Spinal cord (tissue), 10 donors: ENCODE results near the gene ANKRD30BL. TPM values are rescaled to one million over a fixed set of nuclear protein-coding genes. Genes with fewer than 3 reads are reported as not detected.
"Not testable (repeated sequence)": the region's sequence is repeated elsewhere in the genome, so short reads cannot be mapped to it uniquely, and the experiment has no call there.

Experiments
- DNase-seq, 6 donors: peaks; one replicate each; pipeline versions ENCODE4 v3.0.0 to v3.0.0-alpha.2; 2013 to 2015; ENCODE audit warnings: low spot score in 6 of 6, low read depth in 4 of 6
- H3K27ac ChIP-seq: one replicate; pipeline ENCODE4 v1.5.1; 2013; ENCODE audit warnings: low read depth, low read length, control low read depth
- H3K27me3 ChIP-seq: one replicate; pipeline ENCODE4 v1.6.1; 2013; ENCODE audit warnings: low read length; ENCODE audit not compliant: control insufficient read depth, insufficient read depth
- H3K36me3 ChIP-seq: one replicate; pipeline ENCODE4 v1.6.1; 2013; ENCODE audit warnings: low read length; ENCODE audit not compliant: control insufficient read depth, insufficient read depth
- H3K4me1 ChIP-seq: one replicate; pipeline ENCODE4 v1.6.1; 2013; ENCODE audit warnings: low read length; ENCODE audit not compliant: control insufficient read depth, insufficient read depth
- H3K4me3 ChIP-seq: one replicate; pipeline ENCODE4 v1.5.1; 2013; ENCODE audit warnings: low read depth, low read length, control low read depth
- H3K9me3 ChIP-seq: one replicate; pipeline ENCODE4 v1.6.1; 2013; ENCODE audit warnings: low read length; ENCODE audit not compliant: control insufficient read depth, insufficient read depth
- WGBS: methylation state at CpG from one replicate; pipeline ENCODE4 v1.1.5; 2013; ENCODE audit warnings: missing lambda C conversion rate; ENCODE audit not compliant: insufficient coverage; 5-methylcytosine and 5-hydroxymethylcytosine counted together
- long read RNA-seq, 4 donors: transcript quantifications; one replicate each; lab custom pipeline, GENCODE V29; 2026
- polyA plus RNA-seq, 2 donors: library from polyadenylated mRNA; unstranded; fragments of 120-200 nt; gene quantifications; one replicate each; pipeline ENCODE4 v1.2.1, GENCODE V29; 2013; ENCODE audit not compliant: insufficient read length in 2 of 2
- small RNA-seq: library from RNA; depleted of rRNA; stranded (forward); fragments of <200 nt; gene quantifications from one replicate; pipeline ENCODE3, GENCODE V24; 2014; ENCODE audit warnings: low replicate concordance
- total RNA-seq, 2 donors: library from RNA; depleted of rRNA in 1 of 2; stranded (reverse); fragments of 120-200 nt in 1 of 2; fragments of >200 nt in 1 of 2; gene quantifications; one replicate each; pipeline versions ENCODE4 v1.2.3 to v1.2.4, GENCODE V29; 2013 to 2014
- donor health status: healthy.

ANKRD30BL gene, protein sequence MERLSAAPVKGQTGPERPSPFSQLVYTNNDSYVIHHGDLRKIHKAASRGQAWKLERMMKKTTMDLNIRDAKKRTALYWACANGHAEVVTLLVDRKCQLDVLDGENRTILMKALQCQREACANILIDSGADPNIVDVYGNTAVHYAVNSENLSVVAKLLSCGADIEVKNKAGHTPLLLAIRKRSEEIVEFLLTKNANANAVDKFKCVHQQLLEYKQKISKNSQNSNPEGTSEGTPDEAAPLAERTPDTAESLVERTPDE
- 10 to 100 TPM in 1 of 2 donors, 1 to 10 TPM in 1; 3.4 to 15.3 TPM for total RNA-seq
- polyA plus RNA-seq, result 1 to 10 TPM; 4.6 to 5.0 TPM
- long read RNA-seq, donor 1, partial matches to known transcripts, result 0 of 2 reads
- long read RNA-seq, donor 1, other reads (novel, unspliced or antisense), result 0 of 2 reads
- long read RNA-seq, donor 2, result 0 reads
- long read RNA-seq, donor 3, result 0 reads
- long read RNA-seq, donor 4, result 0 reads

DNA sequence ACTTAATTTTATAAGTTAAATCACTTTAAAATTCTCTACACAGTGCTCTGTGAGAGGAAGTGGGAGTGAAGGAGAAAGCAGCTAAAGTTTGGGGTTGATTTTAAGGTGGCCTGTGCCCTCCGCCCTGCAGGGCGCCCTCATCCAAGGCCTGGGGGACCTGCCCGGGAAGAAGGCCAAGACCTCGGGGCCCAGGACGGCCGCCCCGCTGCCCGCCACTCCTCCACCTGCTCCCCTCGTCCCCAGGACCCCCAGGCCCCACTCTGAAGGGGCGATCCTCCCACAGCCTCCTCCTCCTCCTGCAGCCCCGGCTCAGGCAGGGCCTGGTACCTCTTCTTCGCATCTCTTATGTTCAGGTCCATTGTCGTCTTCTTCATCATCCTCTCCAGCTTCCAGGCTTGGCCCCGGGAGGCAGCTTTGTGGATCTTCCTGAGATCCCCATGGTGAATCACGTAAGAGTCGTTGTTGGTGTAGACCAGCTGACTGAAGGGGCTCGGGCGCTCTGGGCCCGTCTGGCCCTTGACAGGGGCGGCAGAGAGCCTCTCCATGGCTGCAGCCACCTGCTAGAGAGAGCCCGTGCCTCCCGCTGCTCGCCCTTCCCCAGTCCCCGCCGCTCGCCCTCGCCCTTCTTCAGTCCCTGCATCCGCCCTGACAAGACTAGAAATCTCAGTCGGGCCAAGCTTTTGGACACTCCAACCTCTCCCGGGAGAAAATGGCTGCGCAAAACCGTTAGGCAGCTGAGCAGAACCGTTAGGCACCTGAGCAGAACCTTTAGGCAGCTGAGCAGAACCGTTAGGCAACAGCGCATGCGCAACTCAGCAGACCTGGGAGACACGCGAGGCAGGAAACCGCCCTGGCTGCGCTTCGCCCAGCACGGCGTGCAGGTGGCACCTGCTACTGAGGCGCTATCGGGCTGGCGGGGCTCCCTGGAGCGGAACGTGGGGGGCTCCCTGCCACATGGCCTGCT lies at the start of gene ANKRD30BL:
Gene ANKRD30BL (minus strand): TSS at position 792 of the 964 bp plus-strand sequence. CDS start 247 bp downstream, at position 545.
- H3K27ac ChIP-seq, H3K27me3 ChIP-seq, H3K4me1 ChIP-seq, H3K36me3 ChIP-seq, DNase-seq, H3K9me3 ChIP-seq, H3K4me3 ChIP-seq: not testable (repeated sequence)
- 91% methylated on average over 34 of the region's 48 CpGs for WGBS

DNA sequence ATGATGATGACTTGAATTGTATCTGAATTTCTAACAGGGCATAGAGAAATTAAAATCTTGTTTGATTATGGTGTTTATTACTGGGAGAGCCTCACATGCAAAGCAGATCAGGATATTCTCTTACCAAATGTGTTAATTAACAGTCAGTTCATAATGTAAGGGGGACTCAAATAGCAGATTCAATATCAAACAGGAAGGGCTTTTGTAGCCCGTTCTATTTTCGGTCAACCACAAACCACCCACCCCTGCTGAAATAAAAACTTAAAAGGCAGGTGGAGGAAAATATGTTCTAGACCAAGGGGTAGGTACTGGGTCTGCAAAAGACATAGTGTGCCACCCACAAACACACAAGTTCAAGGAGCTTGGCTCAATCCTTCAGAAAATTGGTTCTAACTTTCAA lies 41.1 kb upstream of the ANKRD30BL start:
- DNase-seq, H3K4me1 ChIP-seq: not testable (repeated sequence)
- no CpG with 5 or more reads among the region's 2 CpGs for WGBS

DNA sequence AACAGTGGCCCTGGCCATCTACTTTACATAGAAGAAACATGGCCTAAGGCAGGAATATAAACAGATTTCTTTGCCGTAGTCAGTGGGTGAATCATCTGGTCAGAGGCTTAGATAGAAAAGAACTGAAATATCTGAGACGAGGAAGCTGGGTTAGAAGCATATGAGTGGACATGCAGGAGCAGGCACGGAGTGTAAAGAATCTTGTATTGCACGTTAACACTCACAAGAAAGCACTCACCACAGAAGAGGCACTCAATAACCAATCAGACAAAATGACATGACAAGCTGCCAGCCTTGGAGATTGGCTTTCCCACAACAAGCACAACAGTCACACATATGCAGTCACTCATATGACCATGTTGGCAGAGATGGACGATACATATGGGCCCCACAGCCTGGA lies 31.1 kb upstream of the ANKRD30BL start:
- H3K4me1 ChIP-seq, H3K9me3 ChIP-seq, H3K4me3 ChIP-seq, H3K27me3 ChIP-seq, DNase-seq, H3K36me3 ChIP-seq, H3K27ac ChIP-seq: not testable (repeated sequence)
- WGBS, result 60% methylated on average over 1 of the region's 5 CpGs

More for the DNA sequence above, 41.1 kb upstream of the ANKRD30BL start:
- H3K27me3 ChIP-seq, H3K4me3 ChIP-seq, H3K9me3 ChIP-seq, H3K36me3 ChIP-seq, H3K27ac ChIP-seq: not testable (repeated sequence)

DNA sequence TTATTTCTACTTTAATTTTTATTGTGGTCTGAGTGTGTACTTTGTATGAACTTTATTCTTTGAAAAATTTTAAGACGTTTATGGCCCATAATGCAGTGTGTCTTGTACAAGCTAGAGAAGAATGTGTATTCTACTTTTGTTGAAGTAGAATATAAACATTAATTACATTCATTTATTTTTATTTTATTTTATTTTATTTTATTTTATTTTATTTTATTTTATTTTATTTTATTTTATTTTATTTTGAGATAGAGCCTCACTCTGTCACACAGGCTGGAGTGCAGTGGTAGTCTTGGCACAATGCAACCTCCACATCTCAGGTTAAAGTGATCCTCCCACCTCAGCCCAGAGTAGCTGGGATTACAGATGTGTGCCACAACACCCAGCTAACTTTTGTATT lies 5.3 kb upstream of the ANKRD30BL start:
- not testable (repeated sequence) for H3K27me3 ChIP-seq, DNase-seq, H3K9me3 ChIP-seq, H3K36me3 ChIP-seq, H3K4me3 ChIP-seq, H3K27ac ChIP-seq, H3K4me1 ChIP-seq
- no CpG with 5 or more reads among the region's 1 CpG for WGBS

DNA sequence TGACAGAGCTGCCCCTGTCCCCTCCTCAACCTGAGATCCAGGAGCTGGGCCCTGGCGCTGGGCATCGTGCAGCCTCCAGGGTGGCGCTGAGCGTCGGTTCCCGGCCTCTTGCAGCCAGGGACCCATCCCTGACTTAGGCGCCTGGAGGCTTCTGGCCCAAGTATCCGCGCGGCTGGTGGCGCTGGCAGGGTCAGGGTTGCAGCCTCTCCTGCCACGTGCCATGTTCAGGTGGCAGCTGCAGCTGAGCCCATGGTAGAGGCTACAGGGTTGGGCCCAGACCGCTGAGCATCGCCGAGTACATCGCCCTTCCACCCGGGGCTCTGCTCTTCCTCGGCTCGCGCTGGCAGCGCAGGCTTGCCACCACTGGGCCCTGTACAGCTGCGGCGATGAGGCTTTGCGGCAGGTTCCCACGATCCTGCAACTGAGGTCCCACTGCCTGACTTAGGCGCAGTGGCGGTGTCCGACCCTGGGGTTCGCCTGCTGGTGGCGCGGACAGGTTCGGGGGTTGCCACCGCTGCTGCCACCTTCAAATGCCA lies 441 bp upstream of the ANKRD30BL start:
- not testable (repeated sequence) for H3K4me3 ChIP-seq, H3K36me3 ChIP-seq, H3K27me3 ChIP-seq, H3K4me1 ChIP-seq, H3K9me3 ChIP-seq, H3K27ac ChIP-seq, DNase-seq
- WGBS, result 92% methylated on average over 32 of the region's 33 CpGs

DNA sequence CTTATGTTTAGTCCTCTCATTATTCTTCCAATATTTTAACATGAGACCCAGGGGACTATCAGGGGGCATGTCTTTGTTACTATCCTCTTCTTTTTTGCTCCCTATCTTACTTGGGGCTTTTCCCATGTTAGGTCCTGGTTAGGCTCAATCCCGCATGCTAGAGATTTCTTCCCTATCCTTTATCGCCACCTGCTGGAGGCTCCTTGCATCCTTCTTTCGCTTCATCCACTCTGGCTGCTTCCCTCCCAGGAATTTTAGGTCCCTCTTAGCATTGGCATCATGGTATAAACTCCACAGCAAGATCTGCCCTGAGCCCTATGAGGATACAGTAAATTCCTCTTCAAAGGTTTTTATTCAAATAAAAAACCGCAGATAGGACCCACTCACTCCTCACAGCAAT lies 15.0 kb downstream of the ANKRD30BL start:
- WGBS, result 29% methylated on average over 1 of the region's 4 CpGs
- peak; percentile 6 to 89 (median 51) for DNase-seq

More for the DNA sequence above, 15.0 kb downstream of the ANKRD30BL start:
- not testable (repeated sequence) for H3K27ac ChIP-seq, H3K4me1 ChIP-seq, H3K36me3 ChIP-seq, H3K9me3 ChIP-seq, H3K27me3 ChIP-seq, H3K4me3 ChIP-seq

Small RNA genes lying within 50 kb of the gene (small RNA-seq; reads per million reads assigned to genes)
- gene RNU6-1132P, result not detected
